COLO829 (cell line): Measurements from ENCODE around the gene ST6GALNAC6.

ENCODE experiments used
- DNase-seq: peaks from one replicate; pipeline ENCODE4 v3.0.0; 2012; ENCODE audit warnings: low spot score

Gene ST6GALNAC6

GRCh38 chr9:127899128-127899943, at the start of gene ST6GALNAC6:
Gene ST6GALNAC6 (minus strand): TSS chr9:127899603. CDS start chr9:127897981, 1,622 bp downstream.
- DNase-seq: peak; percentile 76

GRCh38 chr9:127947841-127948710, 48.7 kb upstream of the ST6GALNAC6 start:
- no peak for DNase-seq

- no peak for DNase-seq
These were observed 47.3 kb upstream of the ST6GALNAC6 start for GRCh38 chr9:127946728-127947127.

GRCh38 chr9:127945942-127946341, 46.5 kb upstream of the ST6GALNAC6 start:
- DNase-seq: no peak

GRCh38 chr9:127945338-127945737, 45.9 kb upstream of the ST6GALNAC6 start:
- no peak for DNase-seq

- DNase-seq: no peak
These were observed 45.3 kb upstream of the ST6GALNAC6 start for GRCh38 chr9:127944586-127945218.

- DNase-seq: peak; percentile 83
These were observed 44.3 kb upstream of the ST6GALNAC6 start for GRCh38 chr9:127943731-127944144.

GRCh38 chr9:127943011-127943662, 43.7 kb upstream of the ST6GALNAC6 start:
- DNase-seq: no peak

- DNase-seq: peak; percentile 69
These were observed 43.0 kb upstream of the ST6GALNAC6 start for GRCh38 chr9:127942216-127943010.

GRCh38 chr9:127941961-127942215, 42.5 kb upstream of the ST6GALNAC6 start:
- DNase-seq: no peak

GRCh38 chr9:127941062-127941960, 41.9 kb upstream of the ST6GALNAC6 start:
- DNase-seq: no peak

- DNase-seq: no peak
These were observed 41.2 kb upstream of the ST6GALNAC6 start for GRCh38 chr9:127940593-127940992.

GRCh38 chr9:127938298-127938690, 38.9 kb upstream of the ST6GALNAC6 start:
- no peak for DNase-seq

- peak; percentile 90 for DNase-seq
These were observed 38.2 kb upstream of the ST6GALNAC6 start, which contains the start of gene DPM2 for GRCh38 chr9:127937388-127938297. Gene DPM2 (minus strand): TSS chr9:127937854. CDS start chr9:127937820, 34 bp downstream.

GRCh38 chr9:127937056-127937387, 37.6 kb upstream of the ST6GALNAC6 start:
- DNase-seq: no peak

- DNase-seq: no peak
These were observed 37.0 kb upstream of the ST6GALNAC6 start for GRCh38 chr9:127936347-127936852.

- no peak for DNase-seq
These were observed 36.4 kb upstream of the ST6GALNAC6 start for GRCh38 chr9:127935765-127936221.

GRCh38 chr9:127934986-127935385, 35.6 kb upstream of the ST6GALNAC6 start:
- no peak for DNase-seq

GRCh38 chr9:127934248-127934647, 34.8 kb upstream of the ST6GALNAC6 start:
- DNase-seq: no peak
